ENCODE measurements around the gene RPF1.

The RPF1 gene

DNA sequence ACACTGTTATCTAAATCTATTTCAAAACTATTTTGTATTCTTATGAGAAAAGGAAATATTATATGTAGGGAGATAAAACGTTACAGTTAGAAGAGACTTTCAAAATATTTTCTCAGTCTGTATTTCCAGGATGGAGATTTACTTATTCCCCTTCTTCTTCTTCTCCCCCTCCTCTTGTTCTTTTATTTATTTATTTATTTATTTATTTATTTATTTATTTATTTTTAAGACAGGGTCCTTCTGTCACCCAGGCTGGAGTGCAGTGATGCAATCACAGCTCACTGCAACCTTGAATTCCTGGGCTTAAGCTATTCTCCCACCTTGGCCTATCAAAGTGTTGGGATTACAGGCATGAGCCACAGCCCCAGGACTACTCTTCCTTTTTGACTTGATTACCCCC is 2.8 kb upstream of the RPF1 start:
- no peaks in the 10 kb centered on the region for H3K36me3 ChIP-seq (replicated peaks; ENCODE audit: low read depth, low read length)
- H3K9me3 ChIP-seq (ENCODE audit: insufficient read depth, low read length) = no peaks in the 10 kb centered on the region
- H2AFZ ChIP-seq (ENCODE audit: low read depth, low read length) = no peak overlapping the region
- no peak overlapping the region for H3K4me2 ChIP-seq (ENCODE audit: low read length)
- no peak overlapping the region for H3K9ac ChIP-seq (ENCODE audit: low read length)
- peaks cover 21% of the 10 kb centered on the region for H3K79me2 ChIP-seq (ENCODE audit: low read length)
- no peaks in the 10 kb centered on the region for H3K27me3 ChIP-seq (ENCODE audit: low read depth, low read length)
- no peaks in the 10 kb centered on the region for H4K20me1 ChIP-seq (ENCODE audit: insufficient read depth, low read length)
- peaks cover 11% of the 10 kb centered on the region for H3K4me1 ChIP-seq (ENCODE audit: low read length)
- no peak overlapping the region for H3K4me3 ChIP-seq (ENCODE audit: low read length)
- TF ChIP-seq, protein P1, sequence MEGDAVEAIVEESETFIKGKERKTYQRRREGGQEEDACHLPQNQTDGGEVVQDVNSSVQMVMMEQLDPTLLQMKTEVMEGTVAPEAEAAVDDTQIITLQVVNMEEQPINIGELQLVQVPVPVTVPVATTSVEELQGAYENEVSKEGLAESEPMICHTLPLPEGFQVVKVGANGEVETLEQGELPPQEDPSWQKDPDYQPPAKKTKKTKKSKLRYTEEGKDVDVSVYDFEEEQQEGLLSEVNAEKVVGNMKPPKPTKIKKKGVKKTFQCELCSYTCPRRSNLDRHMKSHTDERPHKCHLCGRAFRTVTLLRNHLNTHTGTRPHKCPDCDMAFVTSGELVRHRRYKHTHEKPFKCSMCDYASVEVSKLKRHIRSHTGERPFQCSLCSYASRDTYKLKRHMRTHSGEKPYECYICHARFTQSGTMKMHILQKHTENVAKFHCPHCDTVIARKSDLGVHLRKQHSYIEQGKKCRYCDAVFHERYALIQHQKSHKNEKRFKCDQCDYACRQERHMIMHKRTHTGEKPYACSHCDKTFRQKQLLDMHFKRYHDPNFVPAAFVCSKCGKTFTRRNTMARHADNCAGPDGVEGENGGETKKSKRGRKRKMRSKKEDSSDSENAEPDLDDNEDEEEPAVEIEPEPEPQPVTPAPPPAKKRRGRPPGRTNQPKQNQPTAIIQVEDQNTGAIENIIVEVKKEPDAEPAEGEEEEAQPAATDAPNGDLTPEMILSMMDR (IDR thresholded peaks at IDR 0.05; ENCODE audit: low read depth, low read length) = no peak
- TF ChIP-seq EZH2phosphoT487 (IDR thresholded peaks at IDR 0.05; ENCODE audit: low read depth) = no peak
- no peak overlapping the region for H3K27ac ChIP-seq (ENCODE audit: low read length)

DNA sequence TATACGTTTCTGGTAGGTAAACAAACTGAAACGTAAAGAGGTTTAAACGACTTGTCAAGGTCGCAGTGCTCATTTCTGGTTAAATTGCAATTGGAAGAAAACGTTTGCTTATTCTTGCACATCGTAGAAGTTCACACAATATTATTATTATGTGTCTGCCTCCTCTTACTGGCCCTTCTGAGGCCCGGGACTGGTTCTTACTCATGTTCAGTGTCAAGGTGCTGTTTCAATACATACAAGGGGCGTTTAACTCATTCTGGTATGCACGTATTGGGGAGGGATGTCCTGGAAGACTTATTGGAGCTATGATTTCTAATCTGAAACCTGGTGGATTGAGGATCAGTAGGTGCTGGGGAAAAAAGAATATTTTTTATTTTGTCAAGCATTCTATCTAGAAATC is 932 bp downstream of the RPF1 start:
- no peak overlapping the region for H2AFZ ChIP-seq (ENCODE audit: low read depth, low read length)
- H3K4me3 ChIP-seq (ENCODE audit: low read length) = peak overlapping the region; percentile 92
- H3K4me1 ChIP-seq (ENCODE audit: low read length) = peaks cover 11% of the 10 kb centered on the region
- H3K9me3 ChIP-seq (ENCODE audit: insufficient read depth, low read length) = no peaks in the 10 kb centered on the region
- peaks cover 35% of the 10 kb centered on the region for H3K79me2 ChIP-seq (ENCODE audit: low read length)
- no peak for TF ChIP-seq EZH2phosphoT487 (IDR thresholded peaks at IDR 0.05; ENCODE audit: low read depth)
- TF ChIP-seq, protein P1 (IDR thresholded peaks at IDR 0.05; ENCODE audit: low read depth, low read length) = no peak
- H3K27me3 ChIP-seq (ENCODE audit: low read depth, low read length) = no peaks in the 10 kb centered on the region
- peak overlapping the region; percentile 74 for H3K9ac ChIP-seq (ENCODE audit: low read length)
- peak overlapping the region; percentile 68; the same call in 1 of the 2 replicates for H3K27ac ChIP-seq (ENCODE audit: low read length)
- H3K4me2 ChIP-seq (ENCODE audit: low read length) = peak overlapping the region; percentile 86
- peaks cover 12% of the 10 kb centered on the region for H3K36me3 ChIP-seq (replicated peaks; ENCODE audit: low read depth, low read length)
- no peaks in the 10 kb centered on the region for H4K20me1 ChIP-seq (ENCODE audit: insufficient read depth, low read length)

DNA sequence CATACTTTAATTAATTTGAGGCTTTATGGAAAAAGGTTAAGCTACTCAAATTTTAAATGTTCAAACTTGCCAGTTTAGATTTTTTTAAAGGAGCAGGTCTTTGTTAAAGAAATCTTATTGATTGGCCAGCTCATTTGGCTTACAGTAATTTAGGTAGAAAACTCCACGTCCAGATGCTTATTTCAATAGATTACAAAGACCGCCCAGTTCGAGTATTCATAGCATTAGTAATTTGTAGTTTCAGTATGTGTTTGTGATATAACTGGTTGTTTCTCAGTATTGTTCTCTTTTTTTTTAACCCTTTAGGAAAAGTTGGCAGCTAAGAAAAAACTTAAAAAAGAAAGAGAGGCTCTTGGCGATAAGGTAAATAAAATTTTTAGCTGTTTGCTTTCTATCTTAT is 1.6 kb downstream of the RPF1 start:
- H4K20me1 ChIP-seq (ENCODE audit: insufficient read depth, low read length) = no peaks in the 10 kb centered on the region
- peaks cover 39% of the 10 kb centered on the region for H3K79me2 ChIP-seq (ENCODE audit: low read length)
- TF ChIP-seq EZH2phosphoT487 (IDR thresholded peaks at IDR 0.05; ENCODE audit: low read depth) = no peak
- TF ChIP-seq, protein P1 (IDR thresholded peaks at IDR 0.05; ENCODE audit: low read depth, low read length) = no peak
- H3K9me3 ChIP-seq (ENCODE audit: insufficient read depth, low read length) = no peaks in the 10 kb centered on the region
- H3K4me3 ChIP-seq (ENCODE audit: low read length) = peak overlapping the region; percentile 92
- peaks cover 14% of the 10 kb centered on the region for H3K36me3 ChIP-seq (replicated peaks; ENCODE audit: low read depth, low read length)
- H2AFZ ChIP-seq (ENCODE audit: low read depth, low read length) = no peak overlapping the region
- H3K4me2 ChIP-seq (ENCODE audit: low read length) = peak overlapping the region; percentile 86
- H3K27me3 ChIP-seq (ENCODE audit: low read depth, low read length) = no peaks in the 10 kb centered on the region
- H3K9ac ChIP-seq (ENCODE audit: low read length) = no peak overlapping the region
- no peak overlapping the region for H3K27ac ChIP-seq (ENCODE audit: low read length)
- peaks cover 11% of the 10 kb centered on the region for H3K4me1 ChIP-seq (ENCODE audit: low read length)

DNA sequence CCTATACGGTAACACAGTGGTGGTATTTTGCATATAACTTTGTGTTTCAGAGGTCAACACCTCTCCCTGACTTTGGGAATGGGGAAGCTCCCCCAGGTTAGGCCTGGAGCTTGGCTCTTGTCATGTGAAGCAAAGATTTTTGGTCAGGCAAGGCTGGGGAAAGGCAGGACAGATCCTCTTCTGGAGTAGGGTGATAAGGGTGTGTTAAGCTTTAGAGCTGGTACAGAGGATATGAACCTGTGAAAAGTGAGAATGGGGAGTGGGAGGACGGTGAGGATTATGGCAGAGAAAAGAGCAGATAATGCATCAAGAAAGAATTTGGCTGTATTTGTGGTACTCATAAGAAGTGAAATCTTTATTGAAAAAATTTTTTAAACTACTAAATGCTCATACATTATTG is 2.3 kb downstream of the RPF1 start:
- H3K79me2 ChIP-seq (ENCODE audit: low read length) = peaks cover 43% of the 10 kb centered on the region
- no peak overlapping the region for H3K4me2 ChIP-seq (ENCODE audit: low read length)
- H3K9me3 ChIP-seq (ENCODE audit: insufficient read depth, low read length) = no peaks in the 10 kb centered on the region
- H3K4me1 ChIP-seq (ENCODE audit: low read length) = peaks cover 11% of the 10 kb centered on the region
- H3K27me3 ChIP-seq (ENCODE audit: low read depth, low read length) = no peaks in the 10 kb centered on the region
- peaks cover 17% of the 10 kb centered on the region for H3K36me3 ChIP-seq (replicated peaks; ENCODE audit: low read depth, low read length)
- no peak overlapping the region for H3K9ac ChIP-seq (ENCODE audit: low read length)
- TF ChIP-seq, protein P1 (IDR thresholded peaks at IDR 0.05; ENCODE audit: low read depth, low read length) = no peak
- no peak for TF ChIP-seq EZH2phosphoT487 (IDR thresholded peaks at IDR 0.05; ENCODE audit: low read depth)
- H4K20me1 ChIP-seq (ENCODE audit: insufficient read depth, low read length) = no peaks in the 10 kb centered on the region
- H3K27ac ChIP-seq (ENCODE audit: low read length) = no peak overlapping the region
- H3K4me3 ChIP-seq (ENCODE audit: low read length) = no peak overlapping the region
- H2AFZ ChIP-seq (ENCODE audit: low read depth, low read length) = no peak overlapping the region

All from OCI-LY3 (cell line).